GM19035 (cell line): ENCODE measurements around the gene CCS.
A peak's percentile ranks its signal among the peaks of the same experiment; 100 is the strongest.
"Not testable (repeated sequence)": the region's sequence is repeated elsewhere in the genome, so short reads cannot be mapped to it uniquely, and the experiment has no call there.

ENCODE experiments used
- ATAC-seq: cut with Tn5 transposase; IDR thresholded peaks from one replicate; pipeline ENCODE4 v1.9.1; 2021; ENCODE audit not compliant: unreplicated experiment

Gene CCS

GRCh38 chr11:66592457-66593302, at the start of gene CCS, which contains the start of gene CCDC87:
Gene CCS (plus strand): TSS chr11:66593185. CDS start chr11:66593262, 77 bp downstream.
Gene CCDC87 (minus strand): TSS chr11:66593063. CDS start chr11:66593015, 48 bp downstream.
- ATAC-seq, result peak; percentile 91

GRCh38 chr11:66543263-66544107, 49.5 kb upstream of the CCS start:
- ATAC-seq, result no peak

GRCh38 chr11:66544952-66545351, 48.0 kb upstream of the CCS start:
- not testable (repeated sequence) for ATAC-seq

- ATAC-seq, result peak; percentile 87
Observed at GRCh38 chr11:66545701-66546367, 47.2 kb upstream of the CCS start, which contains the start of gene ZDHHC24. Gene ZDHHC24 (minus strand): TSS chr11:66546048. CDS start chr11:66546003, 45 bp downstream.

GRCh38 chr11:66546368-66546965, 46.5 kb upstream of the CCS start, which contains the start of gene ACTN3:
Gene ACTN3 (plus strand): TSS chr11:66546903. CDS start chr11:66546938, 35 bp downstream.
- ATAC-seq, result no peak

- no peak for ATAC-seq
Observed at GRCh38 chr11:66546966-66547661, 45.9 kb upstream of the CCS start.

- no peak for ATAC-seq
Observed at GRCh38 chr11:66547662-66548009, 45.3 kb upstream of the CCS start.

GRCh38 chr11:66548041-66548440, 44.9 kb upstream of the CCS start:
- no peak for ATAC-seq

- no peak for ATAC-seq
Observed at GRCh38 chr11:66548774-66549630, 44.0 kb upstream of the CCS start.

- ATAC-seq, result no peak
Observed at GRCh38 chr11:66549696-66550095, 43.3 kb upstream of the CCS start.

- ATAC-seq, result no peak
Observed at GRCh38 chr11:66550887-66551286, 42.1 kb upstream of the CCS start.

GRCh38 chr11:66554602-66555001, 38.4 kb upstream of the CCS start:
- ATAC-seq, result no peak

GRCh38 chr11:66555416-66555815, 37.6 kb upstream of the CCS start:
- ATAC-seq, result no peak

GRCh38 chr11:66556086-66556485, 36.9 kb upstream of the CCS start:
- no peak for ATAC-seq

- no peak for ATAC-seq
Observed at GRCh38 chr11:66557733-66558326, 35.2 kb upstream of the CCS start.

- no peak for ATAC-seq
Observed at GRCh38 chr11:66559142-66559865, 33.7 kb upstream of the CCS start.

GRCh38 chr11:66559866-66560676, 32.9 kb upstream of the CCS start:
- ATAC-seq, result no peak
